ENCODE measurements around the gene HIVEP2.

DNA sequence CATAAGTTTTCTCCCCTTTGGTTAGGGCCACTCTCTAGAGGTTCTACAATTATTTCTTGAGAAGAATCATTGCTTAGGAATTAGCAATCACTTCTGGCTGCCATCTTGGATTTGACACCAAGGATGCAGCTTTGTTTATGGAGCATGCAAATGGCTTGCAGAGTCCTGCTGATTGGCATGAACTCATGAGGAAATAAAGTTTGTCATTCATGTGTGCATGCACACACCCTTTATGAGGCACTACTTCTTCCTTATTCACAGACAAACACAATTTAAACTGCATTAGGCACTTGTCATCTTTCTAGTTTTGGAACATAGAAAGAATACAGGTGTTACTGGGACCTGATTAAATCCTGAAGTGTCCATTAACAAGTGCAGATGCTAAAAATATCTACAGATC is 42.5 kb upstream of the HIVEP2 start:
- TF ChIP-seq, protein P1, sequence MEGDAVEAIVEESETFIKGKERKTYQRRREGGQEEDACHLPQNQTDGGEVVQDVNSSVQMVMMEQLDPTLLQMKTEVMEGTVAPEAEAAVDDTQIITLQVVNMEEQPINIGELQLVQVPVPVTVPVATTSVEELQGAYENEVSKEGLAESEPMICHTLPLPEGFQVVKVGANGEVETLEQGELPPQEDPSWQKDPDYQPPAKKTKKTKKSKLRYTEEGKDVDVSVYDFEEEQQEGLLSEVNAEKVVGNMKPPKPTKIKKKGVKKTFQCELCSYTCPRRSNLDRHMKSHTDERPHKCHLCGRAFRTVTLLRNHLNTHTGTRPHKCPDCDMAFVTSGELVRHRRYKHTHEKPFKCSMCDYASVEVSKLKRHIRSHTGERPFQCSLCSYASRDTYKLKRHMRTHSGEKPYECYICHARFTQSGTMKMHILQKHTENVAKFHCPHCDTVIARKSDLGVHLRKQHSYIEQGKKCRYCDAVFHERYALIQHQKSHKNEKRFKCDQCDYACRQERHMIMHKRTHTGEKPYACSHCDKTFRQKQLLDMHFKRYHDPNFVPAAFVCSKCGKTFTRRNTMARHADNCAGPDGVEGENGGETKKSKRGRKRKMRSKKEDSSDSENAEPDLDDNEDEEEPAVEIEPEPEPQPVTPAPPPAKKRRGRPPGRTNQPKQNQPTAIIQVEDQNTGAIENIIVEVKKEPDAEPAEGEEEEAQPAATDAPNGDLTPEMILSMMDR (IDR thresholded peaks at IDR 0.05): no peak
- no peak for TF ChIP-seq POLR2A (IDR thresholded peaks at IDR 0.05)

Measured in lower leg skin (tissue), 3 donors.